Tibial nerve (tissue), 4 donors: Measurements from ENCODE around the gene JAK1. TPM values are rescaled to one million over a fixed set of nuclear protein-coding genes. Genes with fewer than 3 reads are reported as not detected.
A peak's percentile ranks its signal among the peaks of the same experiment; 100 is the strongest.

ENCODE experiments used
- DNase-seq, 2 donors: peaks; one replicate each; pipeline ENCODE4 v3.0.0-alpha.2; 2019; ENCODE audit warnings: low spot score in 2 of 2
- H3K27ac ChIP-seq, 4 donors: fragments of 200-600 bp; sonication (generic) in 3 of 4; one replicate each; pipeline ENCODE4 v1.5.1; 2017 to 2019; ENCODE audit warnings: mild to moderate bottlenecking in 1 of 4
- H3K27me3 ChIP-seq, 2 donors: fragments of 200-600 bp; sonication (generic) in 1 of 2; one replicate each; pipeline versions ENCODE4 v1.5.1 to v1.6.0; 2017 to 2019
- H3K36me3 ChIP-seq, 3 donors: fragments of 200-600 bp; sonication (generic); one replicate each; pipeline ENCODE4 v1.5.1; 2018 to 2019
- H3K4me1 ChIP-seq, 4 donors: fragments of 200-600 bp; sonication (generic) in 3 of 4; one replicate each; pipeline ENCODE4 v1.5.1; 2017 to 2019
- H3K4me3 ChIP-seq, 4 donors: fragments of 200-600 bp; sonication (generic) in 3 of 4; one replicate each; pipeline ENCODE4 v1.5.1; 2017 to 2019; ENCODE audit warnings: mild to moderate bottlenecking in 1 of 4, moderate library complexity in 1 of 4
- H3K9me3 ChIP-seq, 4 donors: fragments of 200-600 bp; sonication (generic) in 3 of 4; one replicate each; pipeline ENCODE4 v1.5.1; 2017 to 2019
- CTCF ChIP-seq, 5 experiments: fragments of 200-600 bp in 3 of 5; fragments of 450-650 bp in 2 of 5; sonication (generic) in 3 of 5; IDR thresholded peaks; one replicate each; pipeline ENCODE4 v1.5.1; 2016 to 2019; ENCODE audit warnings: antibody characterized with exemption in 5 of 5, mild to moderate bottlenecking in 3 of 5, moderate library complexity in 2 of 5
- EP300 ChIP-seq, 2 donors: sonication (generic); formaldehyde crosslinking; IDR thresholded peaks; one replicate each; pipeline ENCODE4 v1.6.1; 2017; ENCODE audit warnings: antibody characterized with exemption in 2 of 2, mild to moderate bottlenecking in 1 of 2
- POLR2A ChIP-seq, 2 donors: fragments of 450-650 bp; IDR thresholded peaks; one replicate each; pipeline ENCODE4 v1.6.1; 2017; ENCODE audit warnings: antibody characterized with exemption in 2 of 2, mild to moderate bottlenecking in 2 of 2, moderate library complexity in 2 of 2
- WGBS, 2 donors: methylation state at CpG; one replicate each; pipeline ENCODE4 v1.1.5; 2018; 5-methylcytosine and 5-hydroxymethylcytosine counted together
- total RNA-seq, 4 donors: library from RNA; depleted of rRNA; stranded (reverse); fragments of >200 nt; gene quantifications; one replicate each; pipeline ENCODE4 v1.1.0, GENCODE V29; 2016

The JAK1 gene
- total RNA-seq, 4 donors from 2014 or later = 114 to 222 (median 138) TPM

DNA sequence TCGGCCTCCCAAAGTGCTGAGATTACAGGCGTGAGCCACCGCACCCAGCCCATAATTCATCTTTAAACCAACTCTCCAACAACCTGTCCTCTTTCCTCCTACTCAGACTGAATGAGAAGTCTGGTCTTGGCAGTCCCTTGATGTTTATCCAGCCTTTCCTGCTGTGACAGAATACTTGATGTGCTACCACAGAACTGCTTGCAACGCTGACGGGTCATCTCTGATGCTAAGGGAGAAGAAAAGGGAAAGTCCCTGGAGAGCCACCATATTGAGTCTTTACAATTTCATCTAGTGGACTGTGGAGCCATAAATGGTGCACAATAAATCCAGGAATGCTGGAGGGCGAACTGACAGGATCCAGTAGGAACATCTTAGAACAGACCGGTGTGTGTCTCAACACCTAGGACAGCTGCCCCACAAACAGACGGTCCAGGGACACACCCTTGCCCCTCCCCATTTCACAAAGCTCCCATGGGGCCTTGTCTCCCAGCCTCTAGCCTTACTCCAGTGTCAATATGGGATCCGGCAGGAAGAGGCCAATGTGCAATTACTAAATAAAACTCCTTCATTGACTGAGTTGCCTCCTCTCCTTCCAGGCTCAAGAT, 30.7 kb downstream of the JAK1 start:
- Histone ChIP-seq H3K36me3 (no peaks in the 10 kb centered on the region), H3K4me3 (no peak overlapping the region), H3K9me3 (no peaks in the 10 kb centered on the region), H3K27ac (no peak overlapping the region), H3K4me1 (peaks cover 0 to 48% (median 31%) of the 10 kb centered on the region in 4 donors), H3K27me3 (no peaks in the 10 kb centered on the region)
- DNase-seq = no peak
- TF ChIP-seq POLR2A (IDR thresholded peaks at IDR 0.05) = no peak
- TF ChIP-seq CTCF (IDR thresholded peaks at IDR 0.05) = no peak
- no peak for TF ChIP-seq EP300 (IDR thresholded peaks at IDR 0.05)
- WGBS, 2 donors = 82 to 85% methylated on average over 9 of the region's 9 CpGs

- Histone ChIP-seq H3K9me3 (no peaks in the 10 kb centered on the region), H3K4me1 (peaks cover 0 to 47% (median 31%) of the 10 kb centered on the region in 4 donors), H3K4me3 (no peak overlapping the region), H3K27ac (peak overlapping the region in 3 of 4 donors; percentile 32 to 74 (median 67)), H3K36me3 (no peaks in the 10 kb centered on the region), H3K27me3 (no peaks in the 10 kb centered on the region)
- WGBS, 2 donors = 81 to 84% methylated on average over 1 of the region's 1 CpG
- TF ChIP-seq POLR2A (IDR thresholded peaks at IDR 0.05) (no peak), CTCF (IDR thresholded peaks at IDR 0.05) (no peak), EP300 (IDR thresholded peaks at IDR 0.05) (no peak)
- DNase-seq = no peak
Observed at GRCh38 chr1:64934878-64935275, 31.5 kb downstream of the JAK1 start.

DNA sequence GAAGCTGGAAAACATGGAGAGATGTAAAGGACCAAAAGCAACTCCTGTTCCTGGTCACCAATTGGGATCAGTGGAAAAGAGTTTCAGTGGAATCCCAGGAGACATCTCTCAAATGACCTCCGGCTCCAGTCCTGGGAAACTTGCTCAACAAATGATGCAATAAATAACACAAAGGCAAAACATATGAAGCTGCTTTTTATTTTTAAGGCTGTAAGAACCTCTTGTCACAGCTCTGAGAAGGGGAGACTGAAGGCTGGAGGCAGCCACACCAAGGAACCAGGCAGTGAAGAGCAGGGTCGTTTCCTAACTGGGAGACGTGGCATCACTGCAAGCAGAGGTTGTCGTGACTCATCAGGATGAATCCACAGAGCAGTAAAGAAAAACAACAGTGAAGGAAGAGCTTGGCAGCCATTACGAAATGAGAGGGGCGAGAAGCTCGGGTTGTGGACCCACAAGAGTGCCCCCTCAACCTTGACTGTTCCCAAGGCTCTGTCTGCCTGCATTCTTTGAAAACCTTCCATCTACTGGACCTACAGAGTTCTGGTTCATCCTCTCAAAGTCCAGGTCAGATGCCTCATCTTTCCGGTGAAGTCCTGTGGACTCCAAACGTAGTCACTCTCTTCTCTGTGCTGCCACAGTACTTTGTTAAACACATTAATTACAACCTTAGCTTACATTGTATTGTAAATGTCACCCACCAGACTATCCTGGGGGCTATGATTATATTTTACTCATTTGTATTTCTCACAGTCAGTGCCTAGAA, 32.1 kb downstream of the JAK1 start:
- TF ChIP-seq CTCF (IDR thresholded peaks at IDR 0.05) (no peak), EP300 (IDR thresholded peaks at IDR 0.05) (peak; percentile 14 to 73)
- peak in 1 of 2 donors; percentile 48 for DNase-seq
- peak overlapping the region in 3 of 4 donors; percentile 32 to 74 (median 67) for H3K27ac ChIP-seq
- H3K4me3 ChIP-seq = no peak overlapping the region
- H3K36me3 ChIP-seq = no peaks in the 10 kb centered on the region
- H3K4me1 ChIP-seq = peaks cover 0 to 47% (median 31%) of the 10 kb centered on the region in 4 donors
- WGBS, 2 donors = 60 to 69% methylated on average over 9 of the region's 9 CpGs
- no peaks in the 10 kb centered on the region for H3K9me3 ChIP-seq
- no peaks in the 10 kb centered on the region for H3K27me3 ChIP-seq

GRCh38 chr1:64933296-64934070, 32.9 kb downstream of the JAK1 start:
- no peak overlapping the region for H3K4me3 ChIP-seq
- peaks cover 0 to 51% (median 31%) of the 10 kb centered on the region in 4 donors for H3K4me1 ChIP-seq
- no peaks in the 10 kb centered on the region for H3K27me3 ChIP-seq
- 46 to 49% methylated on average over 11 of the region's 11 CpGs for WGBS, 2 donors
- peak in 1 of 2 donors; percentile 62 for DNase-seq
- TF ChIP-seq POLR2A (IDR thresholded peaks at IDR 0.05) (no peak), EP300 (IDR thresholded peaks at IDR 0.05) (peak in 1 of 2 donors; percentile 84), CTCF (IDR thresholded peaks at IDR 0.05) (no peak)
- H3K36me3 ChIP-seq = no peaks in the 10 kb centered on the region
- H3K27ac ChIP-seq = peak overlapping the region in 2 of 4 donors; percentile 67 to 74
- H3K9me3 ChIP-seq = no peaks in the 10 kb centered on the region
